ENCODE measurements around the gene SCAF11.
A peak's percentile ranks its signal among the peaks of the same experiment; 100 is the strongest.
"Not testable (repeated sequence)": the region's sequence is repeated elsewhere in the genome, so short reads cannot be mapped to it uniquely, and the experiment has no call there.

SCAF11 gene

DNA sequence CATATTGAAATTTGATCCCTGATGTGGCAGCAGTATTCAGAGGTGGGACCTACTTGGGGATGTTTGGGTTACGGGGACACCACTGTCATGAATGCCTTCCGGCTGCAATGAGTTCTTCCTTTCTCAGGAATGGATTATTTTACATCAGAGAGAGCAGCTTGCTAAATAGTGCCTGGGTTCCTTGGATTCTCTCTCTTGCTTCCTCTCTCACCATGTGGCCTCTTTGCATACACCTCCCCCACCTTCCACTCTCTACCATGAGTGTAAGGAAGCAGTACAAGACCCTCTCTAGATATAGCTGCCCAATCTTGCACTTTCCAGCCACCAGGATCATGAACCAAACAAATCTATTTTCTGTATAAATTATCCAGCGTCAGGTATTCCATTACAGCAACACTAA, 15.4 kb upstream of the SCAF11 start:
- TF ChIP-seq, protein P1, sequence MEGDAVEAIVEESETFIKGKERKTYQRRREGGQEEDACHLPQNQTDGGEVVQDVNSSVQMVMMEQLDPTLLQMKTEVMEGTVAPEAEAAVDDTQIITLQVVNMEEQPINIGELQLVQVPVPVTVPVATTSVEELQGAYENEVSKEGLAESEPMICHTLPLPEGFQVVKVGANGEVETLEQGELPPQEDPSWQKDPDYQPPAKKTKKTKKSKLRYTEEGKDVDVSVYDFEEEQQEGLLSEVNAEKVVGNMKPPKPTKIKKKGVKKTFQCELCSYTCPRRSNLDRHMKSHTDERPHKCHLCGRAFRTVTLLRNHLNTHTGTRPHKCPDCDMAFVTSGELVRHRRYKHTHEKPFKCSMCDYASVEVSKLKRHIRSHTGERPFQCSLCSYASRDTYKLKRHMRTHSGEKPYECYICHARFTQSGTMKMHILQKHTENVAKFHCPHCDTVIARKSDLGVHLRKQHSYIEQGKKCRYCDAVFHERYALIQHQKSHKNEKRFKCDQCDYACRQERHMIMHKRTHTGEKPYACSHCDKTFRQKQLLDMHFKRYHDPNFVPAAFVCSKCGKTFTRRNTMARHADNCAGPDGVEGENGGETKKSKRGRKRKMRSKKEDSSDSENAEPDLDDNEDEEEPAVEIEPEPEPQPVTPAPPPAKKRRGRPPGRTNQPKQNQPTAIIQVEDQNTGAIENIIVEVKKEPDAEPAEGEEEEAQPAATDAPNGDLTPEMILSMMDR (IDR thresholded peaks at IDR 0.05; ENCODE audit: low read depth, low read length): no peak
- no peak overlapping the region for H3K4me3 ChIP-seq (replicated peaks in 1 of 2; ENCODE audit: low read depth in 2 of 2, low read length in 2 of 2)
- DNase-seq (ENCODE audit: low read depth in 2 of 2): no peak

DNA sequence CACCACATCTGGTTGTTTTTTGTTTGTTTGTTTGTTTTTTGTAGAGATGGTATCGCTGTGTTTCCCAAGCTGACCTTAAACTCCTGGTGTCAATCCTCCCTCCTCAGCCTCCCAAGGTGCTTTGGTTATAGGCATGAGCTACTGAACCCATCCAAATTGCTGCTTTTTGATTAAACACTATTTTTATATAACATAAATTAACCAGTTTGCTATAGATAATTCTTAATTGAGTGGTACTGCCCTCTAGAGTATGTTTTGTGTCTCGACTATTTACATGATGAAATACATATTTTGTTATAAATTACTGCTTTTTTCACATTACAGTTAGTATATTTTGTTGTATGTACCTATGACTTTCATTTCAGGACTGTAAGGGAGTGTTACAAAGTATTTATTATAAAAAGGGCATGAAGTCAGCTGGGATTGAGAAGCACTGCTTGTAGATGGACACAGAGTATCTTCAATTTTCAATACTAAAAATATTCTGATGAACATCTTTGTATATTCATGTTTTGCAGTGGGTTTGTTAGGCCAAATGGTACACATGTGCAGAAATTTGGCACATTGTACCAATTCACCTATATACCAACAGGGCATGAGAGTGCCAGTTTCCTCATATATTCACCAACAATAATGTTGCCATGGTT, 14.9 kb upstream of the SCAF11 start:
- peak; percentile 45 to 46 for DNase-seq (ENCODE audit: low read depth in 2 of 2)
- H3K4me3 ChIP-seq (replicated peaks in 1 of 2; ENCODE audit: low read depth in 2 of 2, low read length in 2 of 2): no peak overlapping the region
- TF ChIP-seq, protein P1 (IDR thresholded peaks at IDR 0.05; ENCODE audit: low read depth, low read length): peak; percentile 17

DNA sequence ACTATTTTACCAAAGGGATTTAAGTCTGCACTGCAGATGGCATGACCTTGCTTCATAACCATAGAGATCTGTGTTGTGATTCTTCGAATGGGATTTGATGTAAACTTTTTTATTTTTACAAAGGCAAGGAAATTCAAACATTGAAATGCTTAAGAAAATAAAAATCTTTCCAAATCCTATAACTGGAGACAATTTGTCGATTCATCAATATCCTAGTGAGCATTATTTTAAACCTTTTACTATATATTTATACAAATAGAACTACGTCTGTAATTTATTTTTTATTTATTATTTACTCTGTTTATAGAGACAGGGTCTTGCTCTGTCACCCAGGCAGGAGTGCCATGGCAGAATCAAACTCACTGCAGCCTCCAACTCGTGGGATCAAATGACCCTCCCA, 14.3 kb upstream of the SCAF11 start:
- DNase-seq (ENCODE audit: low read depth in 2 of 2): no peak
- H3K4me3 ChIP-seq (replicated peaks in 1 of 2; ENCODE audit: low read depth in 2 of 2, low read length in 2 of 2): no peak overlapping the region
- TF ChIP-seq, protein P1 (IDR thresholded peaks at IDR 0.05; ENCODE audit: low read depth, low read length): no peak

DNA sequence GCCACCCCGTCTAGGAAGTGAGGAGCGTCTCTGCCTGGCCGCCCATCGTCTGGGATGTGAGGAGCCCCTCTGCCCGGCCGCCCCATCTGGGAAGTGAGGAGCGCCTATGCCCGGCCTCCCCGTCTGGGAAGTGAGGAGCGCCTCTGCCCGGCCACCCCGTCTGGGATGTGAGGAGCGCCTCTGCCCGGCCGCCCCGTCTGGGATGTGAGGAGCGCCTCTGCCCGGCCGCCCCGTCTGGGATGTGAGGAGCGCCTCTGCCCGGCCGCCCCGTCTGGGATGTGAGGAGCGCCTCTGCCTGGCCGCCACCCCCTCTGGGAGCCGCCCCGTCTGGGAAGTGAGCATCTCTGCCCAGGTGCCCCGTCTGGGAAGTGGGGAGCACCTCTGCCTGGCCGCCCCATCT, 9.7 kb upstream of the SCAF11 start:
- not testable (repeated sequence) for DNase-seq (ENCODE audit: low read depth in 2 of 2); H3K4me3 ChIP-seq (replicated peaks in 1 of 2; ENCODE audit: low read depth in 2 of 2, low read length in 2 of 2)

DNA sequence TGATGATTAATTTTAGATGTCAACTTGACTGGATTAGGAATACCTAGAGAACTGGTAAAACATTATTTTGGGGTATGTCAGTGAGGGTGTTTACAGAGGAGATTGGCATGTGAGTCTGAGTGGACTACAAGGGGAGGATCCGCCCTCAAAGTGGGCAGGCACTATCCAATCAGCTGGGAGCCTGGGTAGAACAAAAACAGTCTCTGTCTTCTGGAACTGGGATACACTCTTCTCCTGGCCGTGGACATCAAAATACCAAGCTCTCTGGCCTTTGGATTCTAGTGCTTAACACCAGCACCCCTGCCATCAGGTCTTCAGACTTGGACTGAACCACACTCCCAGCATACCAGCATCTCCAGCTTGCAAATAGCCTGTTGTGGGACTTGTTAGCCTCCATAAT, 4.4 kb upstream of the SCAF11 start:
- TF ChIP-seq, protein P1 (IDR thresholded peaks at IDR 0.05; ENCODE audit: low read depth, low read length): no peak
- no peak for DNase-seq (ENCODE audit: low read depth in 2 of 2)
- H3K4me3 ChIP-seq (replicated peaks in 1 of 2; ENCODE audit: low read depth in 2 of 2, low read length in 2 of 2): no peak overlapping the region

DNA sequence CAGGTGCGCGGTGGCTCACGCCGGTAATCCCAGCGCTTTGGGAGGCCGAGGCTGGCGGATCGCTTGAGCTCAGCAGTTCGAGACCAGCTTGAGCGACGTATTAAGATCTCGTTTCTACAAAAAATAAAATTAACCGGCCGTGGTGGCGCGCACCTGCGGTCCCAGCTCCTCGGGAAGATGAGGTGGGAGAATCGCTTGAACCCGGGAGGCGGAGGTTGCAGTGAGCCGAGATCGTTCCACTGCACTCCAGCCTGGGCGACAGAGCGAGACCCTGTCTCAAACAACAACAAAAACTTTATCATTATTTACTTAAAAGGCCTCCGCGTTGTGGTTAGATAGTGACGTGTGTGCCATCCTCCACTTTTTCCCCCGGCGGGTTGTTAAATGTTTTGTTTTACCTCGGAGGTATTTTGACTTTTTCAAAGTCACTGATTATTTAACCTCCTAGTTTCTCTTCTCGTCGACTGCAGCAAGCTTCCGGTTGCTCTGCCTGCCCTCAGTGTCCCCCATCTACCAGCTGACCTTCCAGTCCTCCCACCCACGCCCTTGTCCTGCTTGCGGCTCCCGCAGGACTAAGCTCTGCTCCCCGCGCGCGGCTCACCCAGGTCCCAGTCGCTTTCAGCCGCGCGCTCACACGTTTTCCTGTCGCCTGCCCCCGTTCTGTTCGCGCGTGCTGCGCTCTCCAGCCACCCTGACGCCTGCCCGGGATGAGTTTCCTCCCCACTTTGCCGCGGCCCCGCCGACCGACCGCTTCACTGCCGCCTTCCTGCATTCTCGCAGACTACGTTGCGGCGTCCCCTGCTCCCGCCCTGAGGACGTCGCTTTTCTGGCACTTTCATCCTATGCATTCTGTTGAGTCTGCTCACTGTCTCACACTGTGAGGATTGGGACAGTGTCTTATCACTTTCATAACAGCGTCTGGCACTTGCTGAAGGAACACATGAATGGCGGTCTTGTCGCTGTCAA, 1.2 kb upstream of the SCAF11 start:
- H3K4me3 ChIP-seq (replicated peaks in 1 of 2; ENCODE audit: low read depth in 2 of 2, low read length in 2 of 2): peak overlapping the region; percentile 69 to 73
- TF ChIP-seq, protein P1 (IDR thresholded peaks at IDR 0.05; ENCODE audit: low read depth, low read length): no peak

More for the DNA sequence above, 1.2 kb upstream of the SCAF11 start:
- DNase-seq (ENCODE audit: low read depth in 2 of 2): peak; percentile 61 to 62

Measured in cardiac fibroblast (primary cell).